ENCODE results near the gene CEPT1.

CEPT1 gene

GRCh38 chr1:111234258-111234657, 94.2 kb downstream of the CEPT1 start:
- no peak for DNase-seq

Measured in NCI-H510A treated with DMSO at 0.1 percent for 48 hours (cell line).